Ishikawa (cell line): Measurements from ENCODE around the gene NDUFAF8.

ENCODE experiments used
- EP300 ChIP-seq: IDR thresholded peaks from 2 replicates; pipeline ENCODE4 v1.6.1; 2012; ENCODE audit warnings: borderline replicate concordance
- MAX ChIP-seq: IDR thresholded peaks from 2 replicates; pipeline ENCODE4 v1.6.1; 2012
- NFIC ChIP-seq: IDR thresholded peaks from 2 replicates; pipeline ENCODE4 v1.6.1; 2012
- RAD21 ChIP-seq: IDR thresholded peaks from 2 replicates; pipeline ENCODE4 v1.6.1; 2012; ENCODE audit warnings: low read depth
- REST ChIP-seq: IDR thresholded peaks from 2 replicates; pipeline ENCODE4 v1.6.1; 2012; ENCODE audit warnings: low read depth, mild to moderate bottlenecking
- TAF1 ChIP-seq: IDR thresholded peaks from 2 replicates; pipeline ENCODE4 v1.6.1; 2012; ENCODE audit warnings: low read depth, mild to moderate bottlenecking
- TEAD4 ChIP-seq: IDR thresholded peaks from 2 replicates; pipeline ENCODE4 v1.6.1; 2012

- no peak for TF ChIP-seq RAD21
- no peak for TF ChIP-seq EP300
- TF ChIP-seq REST: no peak
- TF ChIP-seq TAF1: no peak
- TF ChIP-seq NFIC: no peak
- no peak for TF ChIP-seq TEAD4
- no peak for TF ChIP-seq MAX
Observed at GRCh38 chr17:81287152-81287551, 48.0 kb downstream of the NDUFAF8 start.
